OCI-LY7 (cell line): ENCODE data around the gene C21orf91.

Experiments
- EZH2phosphoT487 ChIP-seq: fragments of 200-600 bp; sonication (generic); IDR thresholded peaks from 2 replicates; pipeline ENCODE4 v1.6.1; 2018; ENCODE audit warnings: low read depth, borderline replicate concordance, mild to moderate bottlenecking, mixed run types, antibody characterized with exemption, low read length, moderate library complexity, mixed read lengths
- TF ChIP-seq, protein P1 (sequence below): fragments of 200-600 bp; sonication (generic); conservative IDR thresholded peaks from 2 replicates; pipeline ENCODE4 v1.5.1; 2014; ENCODE audit warnings: mild to moderate bottlenecking, antibody characterized with exemption, low read length, moderate library complexity, mixed read lengths

DNA sequence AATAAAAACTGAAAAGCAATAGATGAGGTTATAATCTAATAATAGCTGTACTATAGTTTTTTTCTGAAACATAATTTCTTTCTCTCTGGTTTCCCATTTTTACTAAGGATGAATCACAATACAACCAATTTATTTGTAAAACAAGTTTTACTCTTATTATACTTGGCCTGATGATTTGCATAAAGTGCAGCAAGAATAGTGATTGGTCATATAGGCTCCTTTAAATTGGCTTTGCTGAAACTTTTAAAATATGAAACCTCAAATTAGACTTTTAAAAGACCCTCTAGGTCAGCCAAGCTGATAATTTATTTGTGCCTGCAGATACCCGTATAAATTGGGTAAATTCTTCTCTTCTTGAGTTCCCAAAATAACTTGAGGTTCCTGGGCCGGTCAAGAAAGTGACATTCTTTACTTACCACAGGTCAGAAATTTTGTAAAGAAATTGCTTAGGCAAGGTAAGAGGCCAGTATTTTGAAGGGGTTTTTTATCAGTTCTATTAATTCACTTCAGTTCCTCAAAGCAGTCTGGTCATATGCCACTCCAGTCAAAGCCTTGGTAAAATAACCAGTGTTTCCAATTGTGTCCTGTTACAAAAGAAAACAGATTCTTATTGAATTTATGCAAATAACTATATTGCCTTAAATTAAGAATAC is 76.1 kb downstream of the C21orf91 start:
- TF ChIP-seq, protein P1, sequence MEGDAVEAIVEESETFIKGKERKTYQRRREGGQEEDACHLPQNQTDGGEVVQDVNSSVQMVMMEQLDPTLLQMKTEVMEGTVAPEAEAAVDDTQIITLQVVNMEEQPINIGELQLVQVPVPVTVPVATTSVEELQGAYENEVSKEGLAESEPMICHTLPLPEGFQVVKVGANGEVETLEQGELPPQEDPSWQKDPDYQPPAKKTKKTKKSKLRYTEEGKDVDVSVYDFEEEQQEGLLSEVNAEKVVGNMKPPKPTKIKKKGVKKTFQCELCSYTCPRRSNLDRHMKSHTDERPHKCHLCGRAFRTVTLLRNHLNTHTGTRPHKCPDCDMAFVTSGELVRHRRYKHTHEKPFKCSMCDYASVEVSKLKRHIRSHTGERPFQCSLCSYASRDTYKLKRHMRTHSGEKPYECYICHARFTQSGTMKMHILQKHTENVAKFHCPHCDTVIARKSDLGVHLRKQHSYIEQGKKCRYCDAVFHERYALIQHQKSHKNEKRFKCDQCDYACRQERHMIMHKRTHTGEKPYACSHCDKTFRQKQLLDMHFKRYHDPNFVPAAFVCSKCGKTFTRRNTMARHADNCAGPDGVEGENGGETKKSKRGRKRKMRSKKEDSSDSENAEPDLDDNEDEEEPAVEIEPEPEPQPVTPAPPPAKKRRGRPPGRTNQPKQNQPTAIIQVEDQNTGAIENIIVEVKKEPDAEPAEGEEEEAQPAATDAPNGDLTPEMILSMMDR: no peak
- TF ChIP-seq EZH2phosphoT487: no peak
